HepG2 (cell line): ENCODE data around the gene TBRG4. TPM values are rescaled to one million over a fixed set of nuclear protein-coding genes. Genes with fewer than 3 reads are reported as not detected.

Experiments used
- KDM2A ChIP-seq: sonication (generic); formaldehyde crosslinking; IDR thresholded peaks from 2 replicates; pipeline ENCODE4 v1.4.0; 2020; ENCODE audit warnings: low read depth, missing genetic modification reagents, borderline replicate concordance
- NFKB2 ChIP-seq: sonication (generic); formaldehyde crosslinking; IDR thresholded peaks from 2 replicates; pipeline ENCODE4 v1.4.0; 2020; ENCODE audit warnings: missing genetic modification reagents, borderline replicate concordance
- TBP ChIP-seq: sonication (generic); formaldehyde crosslinking; IDR thresholded peaks from 2 replicates; pipeline ENCODE4 v1.5.0; 2020; ENCODE audit warnings: missing genetic modification reagents
- ZFY ChIP-seq: sonication (generic); formaldehyde crosslinking; IDR thresholded peaks from 2 replicates; pipeline ENCODE4 v1.4.0; 2020; ENCODE audit warnings: missing genetic modification reagents
- ZNF17 ChIP-seq: sonication (generic); formaldehyde crosslinking; IDR thresholded peaks from 2 replicates; pipeline ENCODE4 v1.5.0; 2020; ENCODE audit warnings: mild to moderate bottlenecking, missing genetic modification reagents
- ZNF251 ChIP-seq: sonication (generic); formaldehyde crosslinking; IDR thresholded peaks from 2 replicates; pipeline ENCODE4 v1.9.0; 2021; ENCODE audit warnings: mild to moderate bottlenecking, missing genetic modification reagents
- ZNF407 ChIP-seq: sonication (generic); formaldehyde crosslinking; IDR thresholded peaks from one replicate; pipeline ENCODE4 v1.5.1; 2020; ENCODE audit warnings: mild to moderate bottlenecking, missing genetic modification reagents; ENCODE audit errors: not compliant biosample characterization
- ZNF484 ChIP-seq: sonication (generic); formaldehyde crosslinking; IDR thresholded peaks from 2 replicates; pipeline ENCODE4 v1.5.1; 2020; ENCODE audit warnings: mild to moderate bottlenecking, low read depth, missing genetic modification reagents, borderline replicate concordance
- polyA plus RNA-seq, 8 experiments: library from polyadenylated mRNA; depleted of rRNA in 3 of 8; stranded (reverse) in 7 of 8; unstranded in 1 of 8; fragments of >200 nt; fragmentation: Illumina TruSeq in 4 of 8; extraction: Trizol in 4 of 8; gene quantifications; 2 replicates each; pipeline versions ENCODE4 v1.2.1 to v1.2.3, GENCODE V29; 2011 to 2016; ENCODE audit warnings: low read depth in 4 of 8, missing spikeins in 1 of 8, mixed read lengths in 1 of 8; ENCODE audit not compliant: insufficient read depth in 1 of 8
- total RNA-seq, 5 experiments: library from RNA; depleted of rRNA; stranded (reverse); fragments of >200 nt; fragmentation: Illumina TruSeq; extraction: Trizol; gene quantifications; 2 replicates each; pipeline ENCODE4 v1.2.3, GENCODE V29; 2016; ENCODE audit warnings: low read depth in 1 of 5
- TF ChIP-seq, protein P1 (sequence below): sonication (generic); formaldehyde crosslinking; IDR thresholded peaks from 2 replicates; pipeline ENCODE4 v1.4.0; 2020; ENCODE audit warnings: mild to moderate bottlenecking, missing genetic modification reagents
- TF ChIP-seq, protein P2 (sequence below): sonication (generic); formaldehyde crosslinking; IDR thresholded peaks from 2 replicates; pipeline ENCODE4 v1.5.0; 2020; ENCODE audit warnings: missing genetic modification reagents

The TBRG4 gene
- total and polyA plus RNA-seq, 2 of the 13 experiments (the other 11 are each of a cell fraction or from before 2014, with no cell fraction given): 87.8 to 107 TPM

DNA sequence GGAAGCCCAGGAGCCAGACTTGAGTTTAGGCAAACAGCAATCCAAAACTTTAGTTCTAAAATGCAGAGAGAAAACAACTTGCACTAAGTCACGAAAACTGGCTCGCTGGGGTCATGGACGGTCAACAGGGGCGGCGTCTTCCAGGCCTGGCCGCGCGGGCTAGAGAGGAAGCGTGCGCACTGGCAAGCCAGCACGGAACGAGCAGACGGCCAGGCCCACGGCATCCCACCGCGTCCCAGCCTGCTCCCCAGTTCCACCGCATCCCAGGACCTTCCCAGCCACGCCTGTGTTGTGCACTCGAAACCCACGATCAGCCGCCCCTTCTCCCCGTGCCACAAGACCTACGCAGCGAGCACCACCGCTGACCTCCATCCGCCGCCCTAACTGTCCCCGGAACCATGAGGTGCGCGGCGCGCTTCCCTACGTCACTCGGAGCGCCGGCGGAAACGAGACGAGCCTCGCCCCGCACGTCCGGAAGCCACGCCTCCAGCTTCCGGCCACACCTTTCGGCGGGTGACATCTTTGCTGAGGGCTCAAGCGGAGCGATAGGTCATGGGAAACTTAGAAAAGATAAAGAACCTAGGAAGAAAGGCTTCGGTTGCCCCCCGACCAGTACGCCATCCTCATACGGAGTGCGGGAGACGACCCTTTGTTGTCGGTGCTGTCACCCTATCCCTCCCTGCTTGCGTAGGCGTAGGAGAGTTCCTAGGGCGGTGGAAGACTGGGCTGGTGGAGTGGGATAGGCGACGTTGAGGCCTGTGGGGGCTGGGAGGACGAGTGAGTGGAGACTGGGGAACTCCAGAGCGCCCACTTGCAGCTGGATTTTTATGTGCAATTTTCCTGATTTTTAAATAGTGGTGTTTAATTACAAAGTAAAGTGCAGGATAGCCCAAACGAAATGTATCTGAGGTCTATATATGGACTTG, at the start of gene TBRG4 (continued):
- TF ChIP-seq, protein P1, sequence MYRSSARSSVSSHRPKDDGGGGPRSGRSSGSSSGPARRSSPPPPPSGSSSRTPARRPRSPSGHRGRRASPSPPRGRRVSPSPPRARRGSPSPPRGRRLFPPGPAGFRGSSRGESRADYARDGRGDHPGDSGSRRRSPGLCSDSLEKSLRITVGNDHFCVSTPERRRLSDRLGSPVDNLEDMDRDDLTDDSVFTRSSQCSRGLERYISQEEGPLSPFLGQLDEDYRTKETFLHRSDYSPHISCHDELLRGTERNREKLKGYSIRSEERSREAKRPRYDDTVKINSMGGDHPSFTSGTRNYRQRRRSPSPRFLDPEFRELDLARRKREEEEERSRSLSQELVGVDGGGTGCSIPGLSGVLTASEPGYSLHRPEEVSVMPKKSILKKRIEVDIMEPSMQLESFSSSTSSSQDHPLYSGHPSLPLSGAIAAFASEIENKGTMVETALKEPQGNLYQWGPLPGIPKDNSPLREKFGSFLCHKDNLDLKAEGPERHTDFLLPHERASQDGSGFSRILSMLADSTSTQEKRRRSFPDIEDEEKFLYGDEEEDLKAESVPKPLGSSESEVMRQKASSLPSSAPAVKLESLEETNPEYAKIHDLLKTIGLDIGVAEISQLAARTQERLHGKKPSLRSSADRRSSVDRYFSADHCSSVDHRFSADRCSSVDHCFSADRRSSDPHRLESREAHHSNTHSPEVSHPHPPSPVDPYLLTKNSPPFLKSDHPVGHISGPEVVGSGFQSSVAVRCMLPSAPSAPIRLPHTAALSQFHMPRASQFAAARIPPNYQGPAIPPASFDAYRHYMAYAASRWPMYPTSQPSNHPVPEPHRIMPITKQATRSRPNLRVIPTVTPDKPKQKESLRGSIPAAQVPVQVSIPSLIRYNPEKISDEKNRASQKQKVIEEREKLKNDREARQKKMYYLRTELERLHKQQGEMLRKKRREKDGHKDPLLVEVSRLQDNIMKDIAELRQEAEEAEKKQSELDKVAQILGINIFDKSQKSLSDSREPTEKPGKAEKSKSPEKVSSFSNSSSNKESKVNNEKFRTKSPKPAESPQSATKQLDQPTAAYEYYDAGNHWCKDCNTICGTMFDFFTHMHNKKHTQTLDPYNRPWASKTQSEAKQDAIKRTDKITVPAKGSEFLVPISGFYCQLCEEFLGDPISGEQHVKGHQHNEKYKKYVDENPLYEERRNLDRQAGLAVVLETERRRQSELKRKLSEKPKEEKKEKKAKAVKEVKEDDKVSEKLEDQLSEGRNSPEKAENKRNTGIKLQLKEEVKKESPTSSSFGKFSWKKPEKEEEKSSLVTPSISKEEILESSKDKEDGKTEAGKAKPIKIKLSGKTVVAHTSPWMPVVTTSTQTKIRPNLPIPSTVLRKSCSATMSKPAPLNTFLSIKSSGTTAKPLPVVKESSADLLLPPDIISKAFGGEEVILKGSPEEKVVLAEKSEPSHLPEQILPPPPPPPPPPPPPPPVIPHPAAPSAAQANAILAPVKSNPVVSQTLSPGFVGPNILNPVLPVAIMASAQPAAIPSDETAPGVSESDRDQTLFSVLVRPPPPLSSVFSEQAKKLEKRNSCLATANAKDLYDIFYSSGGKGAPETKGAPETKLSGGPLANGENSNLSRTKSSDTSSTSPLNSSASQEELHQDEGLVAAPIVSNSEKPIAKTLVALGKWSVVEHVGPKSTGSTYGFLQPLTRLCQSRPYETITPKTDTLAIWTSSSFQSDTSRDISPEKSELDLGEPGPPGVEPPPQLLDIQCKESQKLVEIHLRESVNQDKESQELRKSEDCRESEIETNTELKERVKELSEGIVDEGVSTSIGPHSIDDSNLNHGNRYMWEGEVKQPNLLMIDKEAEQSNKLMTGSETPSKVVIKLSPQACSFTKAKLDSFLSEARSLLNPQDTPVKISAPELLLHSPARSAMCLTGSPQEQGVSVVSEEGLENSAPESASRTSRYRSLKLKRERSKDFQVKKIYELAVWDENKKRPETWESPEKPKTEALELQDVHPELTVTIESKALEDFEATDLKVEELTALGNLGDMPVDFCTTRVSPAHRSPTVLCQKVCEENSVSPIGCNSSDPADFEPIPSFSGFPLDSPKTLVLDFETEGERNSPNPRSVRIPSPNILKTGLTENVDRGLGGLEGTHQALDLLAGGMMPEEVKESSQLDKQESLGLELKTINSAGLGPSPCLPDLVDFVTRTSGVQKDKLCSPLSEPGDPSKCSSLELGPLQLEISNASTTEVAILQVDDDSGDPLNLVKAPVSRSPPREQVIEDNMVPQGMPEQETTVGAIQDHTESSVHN (CRISPR knock-in tag): peak; percentile 92
- TF ChIP-seq ZNF251 (CRISPR knock-in tag) (no peak), ZNF17 (CRISPR knock-in tag) (no peak; the same call in 1 of the 2 replicates), KDM2A (CRISPR knock-in tag) (peak; percentile 93), ZNF484 (CRISPR knock-in tag) (no peak), TBP (no peak), ZNF407 (CRISPR knock-in tag) (no peak), ZFY (CRISPR knock-in tag) (peak; percentile 98), NFKB2 (peak; percentile 93; the same call in 1 of the 2 replicates)
- TF ChIP-seq, protein P2, sequence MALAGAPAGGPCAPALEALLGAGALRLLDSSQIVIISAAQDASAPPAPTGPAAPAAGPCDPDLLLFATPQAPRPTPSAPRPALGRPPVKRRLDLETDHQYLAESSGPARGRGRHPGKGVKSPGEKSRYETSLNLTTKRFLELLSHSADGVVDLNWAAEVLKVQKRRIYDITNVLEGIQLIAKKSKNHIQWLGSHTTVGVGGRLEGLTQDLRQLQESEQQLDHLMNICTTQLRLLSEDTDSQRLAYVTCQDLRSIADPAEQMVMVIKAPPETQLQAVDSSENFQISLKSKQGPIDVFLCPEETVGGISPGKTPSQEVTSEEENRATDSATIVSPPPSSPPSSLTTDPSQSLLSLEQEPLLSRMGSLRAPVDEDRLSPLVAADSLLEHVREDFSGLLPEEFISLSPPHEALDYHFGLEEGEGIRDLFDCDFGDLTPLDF (CRISPR knock-in tag): peak; percentile 80
